H1 (cell line): ENCODE data around the gene ATP11C. TPM values are rescaled to one million over a fixed set of nuclear protein-coding genes. Genes with fewer than 3 reads are reported as not detected.

ENCODE experiments used
- CHD1 ChIP-seq: IDR thresholded peaks from 2 replicates; pipeline ENCODE4 v1.6.1; 2012; ENCODE audit warnings: low read depth, low read length, improper control_type of control experiment
- GTF2F1 ChIP-seq: IDR thresholded peaks from 2 replicates; pipeline ENCODE4 v1.6.1; 2012; ENCODE audit warnings: low read depth, low read length, improper control_type of control experiment, borderline replicate concordance
- KDM1A ChIP-seq: fragments of 200-600, 300-600 bp; sonication (generic); IDR thresholded peaks from 2 replicates; pipeline ENCODE4 v1.7.1; 2016; ENCODE audit warnings: mild to moderate bottlenecking, low read length, borderline replicate concordance
- MAFK ChIP-seq: IDR thresholded peaks from 2 replicates; pipeline ENCODE4 v1.6.1; 2012; ENCODE audit warnings: low read depth, mild to moderate bottlenecking, improper control_type of control experiment, low read length
- SP4 ChIP-seq: IDR thresholded peaks from 2 replicates; pipeline ENCODE4 v1.6.1; 2012; ENCODE audit warnings: low read length, inconsistent platforms
- polyA plus RNA-seq, 7 experiments: library from polyadenylated mRNA; depleted of rRNA in 3 of 7; stranded (reverse) in 5 of 7; unstranded in 2 of 7; fragments of >200 nt in 5 of 7; fragments of 200-250 nt in 2 of 7; gene quantifications; 1 replicate in 5 of 7; 2 replicates in 1 of 7; 4 replicates in 1 of 7; pipeline versions ENCODE4 v1.2.1 to v1.2.3, GENCODE V29; 2011 to 2013; ENCODE audit warnings: missing spikeins in 2 of 7, mixed read lengths in 2 of 7
- total RNA-seq: library from RNA; stranded (reverse); fragmentation: NEBNext Ultra II Directional; extraction: Animal tissue kit (Norgen Biotek cat#: 25700); gene quantifications from 2 replicates; pipeline ENCODE4 v1.2.1, GENCODE V29; 2021
- TF ChIP-seq, protein P1 (sequence below): IDR thresholded peaks from 2 replicates; pipeline ENCODE4 v1.6.1; 2012; ENCODE audit warnings: inconsistent platforms

The ATP11C gene
- total and polyA plus RNA-seq, 2 of the 8 experiments (the other 6 are each of a cell fraction or from before 2014, with no cell fraction given), result 14.7 to 52.1 TPM

DNA sequence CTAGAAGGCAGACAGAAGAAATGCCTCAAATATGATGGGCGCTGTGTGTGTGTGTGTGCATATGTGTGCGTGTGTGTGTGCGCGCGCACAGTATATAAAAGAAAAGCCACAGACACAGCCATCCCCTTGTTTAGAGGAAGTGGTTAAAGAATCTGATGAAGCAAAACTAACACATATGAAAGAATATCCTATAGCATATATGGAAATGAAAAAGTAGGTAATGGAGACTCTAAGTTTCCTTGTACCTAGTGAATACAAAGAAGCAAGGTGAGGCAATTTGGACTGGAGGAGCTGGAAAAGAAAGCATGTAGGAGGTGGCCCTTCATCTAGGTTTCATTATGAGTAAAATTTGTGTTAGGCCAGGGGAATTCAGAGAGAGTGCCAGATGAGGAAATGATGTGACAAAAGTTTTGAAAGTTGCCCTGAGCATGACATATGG, 166.3 kb downstream of the ATP11C start (continued):
- TF ChIP-seq GTF2F1, result no peak
- no peak for TF ChIP-seq MAFK
- TF ChIP-seq, protein P1, sequence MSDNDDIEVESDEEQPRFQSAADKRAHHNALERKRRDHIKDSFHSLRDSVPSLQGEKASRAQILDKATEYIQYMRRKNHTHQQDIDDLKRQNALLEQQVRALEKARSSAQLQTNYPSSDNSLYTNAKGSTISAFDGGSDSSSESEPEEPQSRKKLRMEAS, result no peak
- no peak for TF ChIP-seq KDM1A
- no peak for TF ChIP-seq CHD1
- TF ChIP-seq SP4, result no peak
